ENCODE results near the gene SERF2. TPM values are rescaled to one million over a fixed set of nuclear protein-coding genes. Genes with fewer than 3 reads are reported as not detected.
"Not testable (repeated sequence)": the region's sequence is repeated elsewhere in the genome, so short reads cannot be mapped to it uniquely, and the experiment has no call there.

Gene SERF2
- polyA plus RNA-seq: 548 and 726 TPM in 2 replicates
- 89.9 and 113 TPM in 2 replicates for polyA minus RNA-seq

DNA sequence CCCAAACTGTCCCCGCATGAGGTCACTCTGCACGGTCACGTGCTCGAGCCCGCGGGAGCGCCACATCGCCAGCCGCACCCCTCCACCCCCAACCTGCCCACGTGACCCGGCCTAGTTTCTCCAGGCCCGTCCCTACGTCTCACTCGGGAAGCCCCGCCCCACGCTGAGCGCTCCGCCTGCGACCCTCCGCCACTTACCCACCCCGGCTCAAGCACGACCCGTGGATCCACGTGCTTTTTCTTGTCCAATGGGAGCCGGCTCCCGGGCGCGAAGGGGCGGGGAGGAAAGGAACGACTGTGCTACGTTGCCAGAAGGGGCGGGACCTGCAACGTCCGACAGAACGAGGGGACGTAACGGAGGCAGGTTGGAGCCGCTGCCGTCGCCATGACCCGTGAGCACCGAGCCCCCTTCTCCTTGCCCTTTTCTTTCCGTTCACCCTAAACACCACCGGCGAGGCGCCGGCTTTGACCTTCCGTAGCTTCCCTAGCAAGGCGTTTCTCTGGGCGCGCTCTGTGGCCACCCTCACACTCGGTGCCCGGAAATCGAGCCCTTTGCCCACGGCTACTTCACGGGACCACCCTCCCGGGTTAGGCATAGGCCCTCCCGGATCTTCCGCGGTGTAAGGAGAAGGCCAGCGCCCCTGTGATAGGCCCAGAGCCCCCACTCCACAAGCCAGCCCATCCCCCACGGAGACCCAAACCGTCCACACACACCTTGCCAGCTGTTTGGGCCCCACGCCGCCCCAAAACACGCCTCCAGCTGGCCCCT is at the start of gene SERF2:
Gene SERF2, plus strand, starts transcription at position 328 of the 768 bp plus-strand sequence. Its CDS starts 57 bp downstream, at position 385.
- Histone ChIP-seq H3K9me3 (ENCODE audit: low read length) (no peaks in the 10 kb centered on the region), H3F3A (ENCODE audit: insufficient read depth, low read length, poor library complexity, severe bottlenecking) (no peaks in the 10 kb centered on the region), H3K9me2 (ENCODE audit: insufficient read depth, low read length) (no peaks in the 10 kb centered on the region), H3K36me3 (ENCODE audit: insufficient read depth, low read length) (peaks cover 10% of the 10 kb centered on the region), H3K4me2 (ENCODE audit: low read length) (peak within 1 kb of the TSS; percentile 91), H4K20me1 (ENCODE audit: insufficient read depth) (no peaks in the 10 kb centered on the region), H2AFZ (ENCODE audit: low read depth, low read length) (peak within 1 kb of the TSS; percentile 97), H3K4me3 (ENCODE audit: low read length) (peak within 1 kb of the TSS; percentile 96), H3K79me2 (replicated peaks; ENCODE audit: insufficient read depth, low read length) (peaks cover 13% of the 10 kb centered on the region), H3K27ac (ENCODE audit: low read length) (peak within 1 kb of the TSS; percentile 97), H3K27me3 (ENCODE audit: insufficient read depth, low read depth, low read length) (no peaks in the 10 kb centered on the region), H3K9ac (ENCODE audit: low read length) (peak within 1 kb of the TSS; percentile 99)
- TF ChIP-seq POLR2AphosphoS5 (IDR thresholded peaks at IDR 0.05): peak; percentile 100
- peak; percentile 14 for TF ChIP-seq RAD21 (conservative IDR thresholded peaks at IDR 0.05)
- TF ChIP-seq TAF1 (IDR thresholded peaks at IDR 0.05; ENCODE audit: low read depth): peak; percentile 89
- TF ChIP-seq, protein P1, sequence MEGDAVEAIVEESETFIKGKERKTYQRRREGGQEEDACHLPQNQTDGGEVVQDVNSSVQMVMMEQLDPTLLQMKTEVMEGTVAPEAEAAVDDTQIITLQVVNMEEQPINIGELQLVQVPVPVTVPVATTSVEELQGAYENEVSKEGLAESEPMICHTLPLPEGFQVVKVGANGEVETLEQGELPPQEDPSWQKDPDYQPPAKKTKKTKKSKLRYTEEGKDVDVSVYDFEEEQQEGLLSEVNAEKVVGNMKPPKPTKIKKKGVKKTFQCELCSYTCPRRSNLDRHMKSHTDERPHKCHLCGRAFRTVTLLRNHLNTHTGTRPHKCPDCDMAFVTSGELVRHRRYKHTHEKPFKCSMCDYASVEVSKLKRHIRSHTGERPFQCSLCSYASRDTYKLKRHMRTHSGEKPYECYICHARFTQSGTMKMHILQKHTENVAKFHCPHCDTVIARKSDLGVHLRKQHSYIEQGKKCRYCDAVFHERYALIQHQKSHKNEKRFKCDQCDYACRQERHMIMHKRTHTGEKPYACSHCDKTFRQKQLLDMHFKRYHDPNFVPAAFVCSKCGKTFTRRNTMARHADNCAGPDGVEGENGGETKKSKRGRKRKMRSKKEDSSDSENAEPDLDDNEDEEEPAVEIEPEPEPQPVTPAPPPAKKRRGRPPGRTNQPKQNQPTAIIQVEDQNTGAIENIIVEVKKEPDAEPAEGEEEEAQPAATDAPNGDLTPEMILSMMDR (IDR thresholded peaks at IDR 0.05; ENCODE audit: poor library complexity, severe bottlenecking): no peak
- TF ChIP-seq MXI1 (conservative IDR thresholded peaks at IDR 0.05; ENCODE audit: poor library complexity, severe bottlenecking): peak; percentile 61
- TF ChIP-seq, protein P2, sequence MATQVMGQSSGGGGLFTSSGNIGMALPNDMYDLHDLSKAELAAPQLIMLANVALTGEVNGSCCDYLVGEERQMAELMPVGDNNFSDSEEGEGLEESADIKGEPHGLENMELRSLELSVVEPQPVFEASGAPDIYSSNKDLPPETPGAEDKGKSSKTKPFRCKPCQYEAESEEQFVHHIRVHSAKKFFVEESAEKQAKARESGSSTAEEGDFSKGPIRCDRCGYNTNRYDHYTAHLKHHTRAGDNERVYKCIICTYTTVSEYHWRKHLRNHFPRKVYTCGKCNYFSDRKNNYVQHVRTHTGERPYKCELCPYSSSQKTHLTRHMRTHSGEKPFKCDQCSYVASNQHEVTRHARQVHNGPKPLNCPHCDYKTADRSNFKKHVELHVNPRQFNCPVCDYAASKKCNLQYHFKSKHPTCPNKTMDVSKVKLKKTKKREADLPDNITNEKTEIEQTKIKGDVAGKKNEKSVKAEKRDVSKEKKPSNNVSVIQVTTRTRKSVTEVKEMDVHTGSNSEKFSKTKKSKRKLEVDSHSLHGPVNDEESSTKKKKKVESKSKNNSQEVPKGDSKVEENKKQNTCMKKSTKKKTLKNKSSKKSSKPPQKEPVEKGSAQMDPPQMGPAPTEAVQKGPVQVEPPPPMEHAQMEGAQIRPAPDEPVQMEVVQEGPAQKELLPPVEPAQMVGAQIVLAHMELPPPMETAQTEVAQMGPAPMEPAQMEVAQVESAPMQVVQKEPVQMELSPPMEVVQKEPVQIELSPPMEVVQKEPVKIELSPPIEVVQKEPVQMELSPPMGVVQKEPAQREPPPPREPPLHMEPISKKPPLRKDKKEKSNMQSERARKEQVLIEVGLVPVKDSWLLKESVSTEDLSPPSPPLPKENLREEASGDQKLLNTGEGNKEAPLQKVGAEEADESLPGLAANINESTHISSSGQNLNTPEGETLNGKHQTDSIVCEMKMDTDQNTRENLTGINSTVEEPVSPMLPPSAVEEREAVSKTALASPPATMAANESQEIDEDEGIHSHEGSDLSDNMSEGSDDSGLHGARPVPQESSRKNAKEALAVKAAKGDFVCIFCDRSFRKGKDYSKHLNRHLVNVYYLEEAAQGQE (IDR thresholded peaks at IDR 0.05; ENCODE audit: borderline replicate concordance): peak; percentile 85
- no peak for TF ChIP-seq SMC3 (conservative IDR thresholded peaks at IDR 0.05; ENCODE audit: poor library complexity)

DNA sequence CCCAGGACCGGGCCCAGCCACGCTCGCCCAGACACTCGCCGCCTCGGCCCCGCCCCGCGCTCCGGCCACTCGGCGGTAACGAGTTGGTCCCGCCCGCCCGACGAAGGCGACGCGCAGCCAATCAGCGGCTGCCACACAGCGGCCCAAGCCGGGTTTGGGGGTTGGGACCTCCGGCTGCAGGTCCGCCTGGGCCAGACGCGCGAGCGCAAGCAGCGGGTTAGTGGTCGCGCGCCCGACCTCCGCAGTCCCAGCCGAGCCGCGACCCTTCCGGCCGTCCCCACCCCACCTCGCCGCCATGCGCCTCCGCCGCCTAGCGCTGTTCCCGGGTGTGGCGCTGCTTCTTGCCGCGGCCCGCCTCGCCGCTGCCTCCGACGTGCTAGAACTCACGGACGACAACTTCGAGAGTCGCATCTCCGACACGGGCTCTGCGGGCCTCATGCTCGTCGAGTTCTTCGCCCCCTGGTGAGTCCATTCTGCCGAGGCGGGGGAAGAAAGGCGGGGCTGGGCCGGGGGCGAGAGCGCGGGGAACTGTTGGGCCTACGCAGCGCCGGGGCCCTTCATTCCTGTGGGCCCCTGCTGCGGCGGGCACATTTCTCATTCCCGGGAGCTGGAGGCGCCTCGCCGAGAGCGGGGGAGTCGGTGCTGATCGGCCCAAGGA is 45.7 kb upstream of the SERF2 start, which contains the start of gene PDIA3:
Gene PDIA3, plus strand, starts transcription at position 194 of the 658 bp plus-strand sequence. Its CDS starts 102 bp downstream, at position 296.
- not testable (repeated sequence) for H4K20me1 ChIP-seq (ENCODE audit: insufficient read depth); H3K36me3 ChIP-seq (ENCODE audit: insufficient read depth, low read length); H3F3A ChIP-seq (ENCODE audit: insufficient read depth, low read length, poor library complexity, severe bottlenecking); H3K9me3 ChIP-seq (ENCODE audit: low read length); H3K27me3 ChIP-seq (ENCODE audit: insufficient read depth, low read depth, low read length); H3K9me2 ChIP-seq (ENCODE audit: insufficient read depth, low read length)
- peak within 1 kb of the TSS; percentile 85 for H3K9ac ChIP-seq (ENCODE audit: low read length)
- TF ChIP-seq TAF1 (IDR thresholded peaks at IDR 0.05; ENCODE audit: low read depth): peak; percentile 61
- peak; percentile 85 for TF ChIP-seq POLR2AphosphoS5 (IDR thresholded peaks at IDR 0.05)
- TF ChIP-seq, protein P2 (IDR thresholded peaks at IDR 0.05; ENCODE audit: borderline replicate concordance): peak; percentile 63
- TF ChIP-seq, protein P1 (IDR thresholded peaks at IDR 0.05; ENCODE audit: poor library complexity, severe bottlenecking): peak; percentile 60
- peak; percentile 73 for TF ChIP-seq MXI1 (conservative IDR thresholded peaks at IDR 0.05; ENCODE audit: poor library complexity, severe bottlenecking)
- H2AFZ ChIP-seq (ENCODE audit: low read depth, low read length): peak within 1 kb of the TSS; percentile 71
- H3K79me2 ChIP-seq (replicated peaks; ENCODE audit: insufficient read depth, low read length): peaks cover 31% of the 10 kb centered on the region
- H3K27ac ChIP-seq (ENCODE audit: low read length): peak within 1 kb of the TSS; percentile 86
- H3K4me2 ChIP-seq (ENCODE audit: low read length): peak within 1 kb of the TSS; percentile 94
- H3K4me3 ChIP-seq (ENCODE audit: low read length): peak within 1 kb of the TSS; percentile 74

Data from neural cell (in vitro differentiated cells).